ENCODE results near the gene SAMSN1. TPM values are rescaled to one million over a fixed set of nuclear protein-coding genes. Genes with fewer than 3 reads are reported as not detected.

Gene SAMSN1
- total RNA-seq, 4 donors from 2014 or later, result 0.82 to 1.4 (median 1.4) TPM; not detected in 1

- H3K27me3 ChIP-seq, result no peaks in the 10 kb centered on the region
- intact Hi-C loops (cut with DNase I; ENCODE audit: low total_unique reads) (no loop called here), in situ Hi-C loops (cut with MboI; ENCODE audit: low sequenced_read_pairs in 4 of 4) (no loop called here)
- H3K4me3 ChIP-seq, result no peak overlapping the region
- no peak for ATAC-seq
- no peak for DNase-seq
- no peak overlapping the region for H3K27ac ChIP-seq
- no peak for TF ChIP-seq POLR2A (IDR thresholded peaks at IDR 0.05)
- TF ChIP-seq CTCF (IDR thresholded peaks at IDR 0.05 in 4 of 5, conservative IDR thresholded peaks at IDR 0.05 in 1 of 5), result no peak
- no peaks in the 10 kb centered on the region for H3K36me3 ChIP-seq
- H3K4me1 ChIP-seq, result no peaks in the 10 kb centered on the region
- no peaks in the 10 kb centered on the region for H3K9me3 ChIP-seq
Observed at GRCh38 chr21:14492931-14493330, 53.2 kb downstream of the SAMSN1 start.

DNA sequence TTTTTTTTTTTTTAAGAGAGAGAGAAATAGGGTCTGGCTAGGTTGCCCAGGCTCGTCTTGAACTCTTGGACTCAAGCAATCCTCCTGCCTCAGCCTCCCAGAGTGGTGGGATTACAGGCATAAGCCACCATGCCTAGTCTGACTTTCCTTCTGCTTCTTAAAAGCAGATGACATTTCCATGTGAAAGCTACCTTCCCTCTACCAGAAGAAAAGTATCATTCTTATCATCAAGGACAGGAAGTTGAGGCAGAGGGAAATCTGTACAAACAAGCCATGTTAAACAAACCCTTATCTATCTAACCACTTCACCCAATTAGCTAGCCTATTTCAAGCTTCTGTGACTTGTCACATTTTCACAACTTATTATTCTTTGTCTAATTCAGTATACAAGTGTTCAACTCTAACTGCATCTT, 54.8 kb downstream of the SAMSN1 start:
- DNase-seq (no peak), ATAC-seq (no peak)
- Histone ChIP-seq H3K27ac (no peak overlapping the region), H3K9me3 (no peaks in the 10 kb centered on the region), H3K4me3 (no peak overlapping the region), H3K27me3 (no peaks in the 10 kb centered on the region), H3K36me3 (no peaks in the 10 kb centered on the region), H3K4me1 (no peaks in the 10 kb centered on the region)
- no peak for TF ChIP-seq CTCF (IDR thresholded peaks at IDR 0.05 in 4 of 5, conservative IDR thresholded peaks at IDR 0.05 in 1 of 5)
- no peak for TF ChIP-seq POLR2A (IDR thresholded peaks at IDR 0.05)
- in situ Hi-C loops (cut with MboI; ENCODE audit: low sequenced_read_pairs in 4 of 4), result no loop called here
- intact Hi-C loops (cut with DNase I; ENCODE audit: low total_unique reads), result no loop called here

- Histone ChIP-seq H3K4me3 (no peak overlapping the region), H3K9me3 (no peaks in the 10 kb centered on the region), H3K27ac (no peak overlapping the region), H3K27me3 (no peaks in the 10 kb centered on the region), H3K36me3 (no peaks in the 10 kb centered on the region), H3K4me1 (no peaks in the 10 kb centered on the region)
- intact Hi-C loops (cut with DNase I; ENCODE audit: low total_unique reads) (no loop called here), in situ Hi-C loops (cut with MboI; ENCODE audit: low sequenced_read_pairs in 4 of 4) (no loop called here)
- ATAC-seq, result no peak
- DNase-seq, result no peak
- TF ChIP-seq POLR2A (IDR thresholded peaks at IDR 0.05) (no peak), CTCF (IDR thresholded peaks at IDR 0.05 in 4 of 5, conservative IDR thresholded peaks at IDR 0.05 in 1 of 5) (no peak)
Observed at GRCh38 chr21:14488672-14489204, 57.4 kb downstream of the SAMSN1 start.

DNA sequence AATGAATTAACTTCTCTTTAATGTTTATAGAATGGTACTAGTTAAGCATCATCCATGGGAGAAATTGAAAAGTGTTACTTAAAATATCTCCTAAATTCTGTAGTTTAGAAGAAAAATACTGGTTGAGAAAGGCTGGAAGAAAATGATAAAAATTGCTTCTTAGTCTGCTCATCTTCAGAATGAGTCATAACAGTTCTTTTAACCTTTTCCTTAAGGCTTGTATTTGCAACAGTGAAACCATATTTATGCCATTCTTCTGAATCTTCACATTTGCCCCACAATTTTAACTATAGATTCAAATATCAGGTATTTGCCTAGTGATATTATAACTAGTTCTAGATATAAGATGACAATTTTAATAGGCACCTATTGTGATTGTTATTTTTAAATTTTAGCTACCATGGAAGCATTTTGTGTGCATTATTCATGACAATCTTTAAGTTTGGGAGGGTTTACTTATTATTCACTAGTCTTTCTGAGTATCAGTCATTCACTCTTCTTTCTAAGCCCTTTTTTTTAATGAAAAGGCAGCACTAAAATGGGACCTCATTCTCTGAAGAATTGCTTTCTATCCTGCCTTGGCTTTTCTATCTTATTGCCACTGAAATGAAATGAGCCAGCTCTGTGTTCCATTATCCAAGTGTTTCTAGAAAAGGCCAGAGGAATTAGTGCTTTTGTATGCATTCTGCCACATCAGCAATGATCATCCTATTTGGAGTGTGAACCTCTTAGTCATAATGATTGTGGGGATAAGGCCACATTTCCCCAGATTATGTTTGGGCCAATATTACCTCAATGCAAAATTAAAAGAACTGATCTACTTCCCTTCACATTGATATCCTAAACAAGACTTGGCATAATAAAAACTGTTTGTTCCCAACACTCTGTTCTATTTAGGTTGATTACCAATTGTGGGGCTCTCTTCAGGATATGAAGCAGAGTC, 58.4 kb downstream of the SAMSN1 start:
- Histone ChIP-seq H3K27me3 (no peaks in the 10 kb centered on the region), H3K4me1 (no peaks in the 10 kb centered on the region), H3K9me3 (no peaks in the 10 kb centered on the region), H3K36me3 (no peaks in the 10 kb centered on the region), H3K4me3 (no peak overlapping the region), H3K27ac (no peak overlapping the region)
- TF ChIP-seq CTCF (IDR thresholded peaks at IDR 0.05 in 4 of 5, conservative IDR thresholded peaks at IDR 0.05 in 1 of 5) (no peak), POLR2A (IDR thresholded peaks at IDR 0.05) (no peak)
- in situ Hi-C loops (cut with MboI; ENCODE audit: low sequenced_read_pairs in 4 of 4) (no loop called here), intact Hi-C loops (cut with DNase I; ENCODE audit: low total_unique reads) (no loop called here)
- DNase-seq (no peak), ATAC-seq (no peak)
